ENCODE measurements around the gene SPATS2L. TPM values are rescaled to one million over a fixed set of nuclear protein-coding genes. Genes with fewer than 3 reads are reported as not detected.

Gene SPATS2L
- total RNA-seq, 1 donor from 2014 or later = 29.1 TPM

DNA sequence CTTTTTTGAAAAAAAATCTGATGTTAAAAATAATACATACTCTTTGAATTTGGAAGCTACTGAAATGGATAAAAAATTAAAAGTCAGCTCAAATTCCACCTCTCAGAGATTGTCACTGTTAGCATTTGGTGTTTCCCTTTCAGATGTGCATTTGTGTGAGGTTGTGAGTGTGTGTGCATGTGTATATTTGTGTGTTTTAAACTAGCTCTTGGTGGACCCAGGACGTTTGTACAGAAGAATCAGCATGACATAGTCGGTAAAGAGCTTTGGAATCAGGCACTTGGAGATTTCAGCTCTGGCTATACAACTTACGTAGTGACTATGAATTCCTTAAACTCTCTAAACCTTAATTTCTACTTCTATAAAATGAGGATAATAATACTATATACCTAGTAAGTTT lies 14.5 kb downstream of the SPATS2L start:
- no peaks in the 10 kb centered on the region for H3F3A ChIP-seq (ENCODE audit: low read depth)
- Mint-ChIP-seq H3K27me3 (ENCODE audit: insufficient read depth, low read depth) (no peaks in the 10 kb centered on the region), H3K9me3 (no peaks in the 10 kb centered on the region), H3K4me3 (no peak overlapping the region), H3K4me1 (peaks cover 56% of the 10 kb centered on the region), H3K36me3 (peaks cover 7% of the 10 kb centered on the region), H3K27ac (peak overlapping the region; percentile 71)
- no peak overlapping the region for H3K4me2 ChIP-seq
- no peak overlapping the region for H3K4me3 ChIP-seq
- H3K27me3 ChIP-seq = no peaks in the 10 kb centered on the region
- H2AFZ ChIP-seq (replicated peaks) = no peak overlapping the region
- no peak overlapping the region for H3K9ac ChIP-seq
- no peak for DNase-seq (ENCODE audit: low spot score)
- no peaks in the 10 kb centered on the region for H4K20me1 ChIP-seq (ENCODE audit: low read depth)
- H3K79me2 ChIP-seq (ENCODE audit: low read depth) = peaks cover 72% of the 10 kb centered on the region
- H3K9me3 ChIP-seq (ENCODE audit: low read depth) = no peaks in the 10 kb centered on the region
- no peak overlapping the region for H3K27ac ChIP-seq
- no peaks in the 10 kb centered on the region for H3K36me3 ChIP-seq
- peaks cover 55% of the 10 kb centered on the region for H3K4me1 ChIP-seq
- TF ChIP-seq EZH2 (IDR thresholded peaks at IDR 0.05) (no peak), EZH2phosphoT487 (IDR thresholded peaks at IDR 0.05) (no peak)
- TF ChIP-seq, protein P1, sequence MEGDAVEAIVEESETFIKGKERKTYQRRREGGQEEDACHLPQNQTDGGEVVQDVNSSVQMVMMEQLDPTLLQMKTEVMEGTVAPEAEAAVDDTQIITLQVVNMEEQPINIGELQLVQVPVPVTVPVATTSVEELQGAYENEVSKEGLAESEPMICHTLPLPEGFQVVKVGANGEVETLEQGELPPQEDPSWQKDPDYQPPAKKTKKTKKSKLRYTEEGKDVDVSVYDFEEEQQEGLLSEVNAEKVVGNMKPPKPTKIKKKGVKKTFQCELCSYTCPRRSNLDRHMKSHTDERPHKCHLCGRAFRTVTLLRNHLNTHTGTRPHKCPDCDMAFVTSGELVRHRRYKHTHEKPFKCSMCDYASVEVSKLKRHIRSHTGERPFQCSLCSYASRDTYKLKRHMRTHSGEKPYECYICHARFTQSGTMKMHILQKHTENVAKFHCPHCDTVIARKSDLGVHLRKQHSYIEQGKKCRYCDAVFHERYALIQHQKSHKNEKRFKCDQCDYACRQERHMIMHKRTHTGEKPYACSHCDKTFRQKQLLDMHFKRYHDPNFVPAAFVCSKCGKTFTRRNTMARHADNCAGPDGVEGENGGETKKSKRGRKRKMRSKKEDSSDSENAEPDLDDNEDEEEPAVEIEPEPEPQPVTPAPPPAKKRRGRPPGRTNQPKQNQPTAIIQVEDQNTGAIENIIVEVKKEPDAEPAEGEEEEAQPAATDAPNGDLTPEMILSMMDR (IDR thresholded peaks at IDR 0.05) = no peak

DNA sequence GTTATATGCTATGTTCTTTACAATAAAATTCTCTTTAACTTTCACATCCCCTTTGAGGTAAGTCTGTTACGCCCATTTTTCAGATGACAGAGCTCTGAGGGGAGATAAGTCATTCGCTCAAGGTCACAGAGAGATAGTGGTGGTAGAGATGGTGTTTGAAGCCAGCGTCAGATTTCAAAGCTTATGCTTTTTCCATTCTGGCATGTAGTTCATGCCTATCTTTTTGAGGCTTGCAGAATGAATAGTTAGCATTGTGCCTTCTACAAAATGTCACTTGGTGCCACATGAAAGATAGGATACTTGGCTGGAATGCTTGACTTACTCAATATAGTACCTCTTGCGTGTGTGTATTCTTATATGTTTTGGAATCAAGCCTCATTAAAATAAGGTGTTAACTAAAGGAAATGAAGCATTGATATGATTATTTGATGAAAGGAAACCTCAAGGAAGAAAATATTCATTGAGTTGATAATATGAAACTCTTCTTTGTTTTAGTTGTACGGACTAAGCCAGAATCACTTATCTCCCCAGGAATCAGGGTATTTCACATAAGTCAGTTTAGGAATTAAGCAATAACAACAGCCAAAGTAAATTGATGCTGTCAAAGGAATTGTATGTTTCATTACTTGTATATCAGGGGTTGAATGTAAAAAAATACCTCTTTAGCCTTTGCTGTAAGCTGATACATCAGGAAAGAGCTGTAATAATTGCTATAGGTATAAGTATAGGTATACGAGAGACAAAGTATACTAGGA lies 15.5 kb downstream of the SPATS2L start:
- Histone ChIP-seq H2AFZ (replicated peaks) (no peak overlapping the region), H3F3A (ENCODE audit: low read depth) (no peaks in the 10 kb centered on the region), H3K36me3 (no peaks in the 10 kb centered on the region), H4K20me1 (ENCODE audit: low read depth) (no peaks in the 10 kb centered on the region), H3K27me3 (no peaks in the 10 kb centered on the region), H3K9ac (no peak overlapping the region), H3K4me2 (no peak overlapping the region), H3K9me3 (ENCODE audit: low read depth) (no peaks in the 10 kb centered on the region), H3K4me3 (no peak overlapping the region), H3K4me1 (peaks cover 55% of the 10 kb centered on the region), H3K27ac (no peak overlapping the region), H3K79me2 (ENCODE audit: low read depth) (peaks cover 73% of the 10 kb centered on the region)
- TF ChIP-seq EZH2 (IDR thresholded peaks at IDR 0.05) (no peak), EZH2phosphoT487 (IDR thresholded peaks at IDR 0.05) (no peak)
- TF ChIP-seq, protein P1 (IDR thresholded peaks at IDR 0.05) = no peak
- Mint-ChIP-seq H3K4me3 (no peak overlapping the region), H3K4me1 (peaks cover 52% of the 10 kb centered on the region), H3K27me3 (ENCODE audit: insufficient read depth, low read depth) (no peaks in the 10 kb centered on the region), H3K9me3 (no peaks in the 10 kb centered on the region), H3K27ac (no peak overlapping the region), H3K36me3 (peaks cover 5% of the 10 kb centered on the region)
- no peak for DNase-seq (ENCODE audit: low spot score)

DNA sequence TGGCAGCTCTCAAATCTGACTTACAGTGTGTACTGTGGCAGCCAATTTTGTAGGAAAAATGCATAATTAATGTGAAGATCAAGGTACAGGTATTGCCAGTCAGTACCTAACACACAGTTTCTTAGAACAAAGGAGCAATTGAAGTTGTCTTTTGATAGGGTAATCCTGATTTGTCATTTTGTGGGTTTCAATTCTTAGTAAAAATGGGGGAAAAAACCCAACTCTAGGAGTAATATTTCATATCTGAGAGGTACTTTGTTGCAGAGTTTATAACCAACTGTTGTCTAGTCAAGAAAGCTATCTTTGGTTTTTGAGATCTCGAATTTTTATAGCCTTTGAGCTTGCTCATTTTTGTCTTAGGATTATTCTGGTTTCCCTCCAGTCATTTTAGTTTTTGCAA lies 16.1 kb downstream of the SPATS2L start:
- Mint-ChIP-seq H3K27ac (no peak overlapping the region), H3K4me3 (no peak overlapping the region), H3K36me3 (peaks cover 5% of the 10 kb centered on the region), H3K9me3 (no peaks in the 10 kb centered on the region), H3K4me1 (peaks cover 47% of the 10 kb centered on the region), H3K27me3 (ENCODE audit: insufficient read depth, low read depth) (no peaks in the 10 kb centered on the region)
- Histone ChIP-seq H3K9me3 (ENCODE audit: low read depth) (no peaks in the 10 kb centered on the region), H3K9ac (no peak overlapping the region), H3K27ac (no peak overlapping the region), H3K79me2 (ENCODE audit: low read depth) (peaks cover 74% of the 10 kb centered on the region), H3K4me2 (no peak overlapping the region), H2AFZ (replicated peaks) (no peak overlapping the region), H3K27me3 (no peaks in the 10 kb centered on the region), H3K36me3 (no peaks in the 10 kb centered on the region), H3F3A (ENCODE audit: low read depth) (no peaks in the 10 kb centered on the region), H4K20me1 (ENCODE audit: low read depth) (no peaks in the 10 kb centered on the region), H3K4me3 (no peak overlapping the region), H3K4me1 (peaks cover 52% of the 10 kb centered on the region)
- no peak for DNase-seq (ENCODE audit: low spot score)
- TF ChIP-seq EZH2phosphoT487 (IDR thresholded peaks at IDR 0.05) (no peak), EZH2 (IDR thresholded peaks at IDR 0.05) (no peak)
- TF ChIP-seq, protein P1 (IDR thresholded peaks at IDR 0.05) = no peak
